Measurements from ENCODE around the gene TRAK2.
"Not testable (repeated sequence)": the region's sequence is repeated elsewhere in the genome, so short reads cannot be mapped to it uniquely, and the experiment has no call there.

TRAK2 gene

DNA sequence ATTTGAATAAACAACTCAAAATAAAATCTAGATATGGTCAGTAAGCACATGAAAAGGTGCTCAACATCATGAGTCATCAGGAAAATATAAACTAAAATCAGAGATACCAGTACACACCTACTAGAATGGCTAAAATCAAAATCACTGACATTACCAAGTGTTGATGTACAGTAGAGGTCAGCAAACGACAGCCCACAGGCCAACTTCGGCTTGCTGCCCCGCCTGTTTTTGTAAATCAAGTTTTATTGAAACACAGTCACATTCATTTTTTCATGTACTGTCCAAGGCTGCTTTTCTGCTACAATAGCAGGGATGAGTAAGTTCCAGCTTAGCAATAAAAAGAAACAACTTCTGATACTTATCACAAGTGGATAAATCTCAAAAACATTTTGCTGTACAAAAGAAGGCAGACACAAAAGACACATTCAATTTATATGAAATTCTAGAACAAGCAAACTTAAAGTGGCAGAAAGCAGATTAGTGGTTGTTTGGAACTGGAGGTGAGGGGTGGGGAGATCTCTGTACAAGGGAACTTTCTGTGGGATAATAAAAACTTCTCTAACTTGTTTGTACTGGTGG is 32.1 kb downstream of the TRAK2 start:
- DNase-seq (ENCODE audit: low read depth): no peak

DNA sequence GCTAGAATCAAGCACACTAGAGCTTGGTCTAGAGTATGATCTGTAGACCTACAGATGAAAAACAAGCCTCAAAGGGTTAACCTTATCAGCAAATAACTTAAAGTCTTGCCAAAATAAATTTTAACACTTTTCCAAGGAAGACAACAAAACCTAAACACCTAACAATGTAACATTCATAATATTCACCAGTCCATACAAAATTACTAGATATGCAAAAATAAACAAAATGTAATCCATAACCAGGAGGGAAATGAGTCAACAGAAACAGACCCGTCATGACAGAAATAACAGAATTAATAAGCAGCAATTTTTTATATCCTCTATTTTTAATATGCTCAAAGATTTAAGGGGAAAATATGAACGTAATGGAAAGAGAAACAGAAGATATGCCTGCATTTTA is 36.1 kb downstream of the TRAK2 start:
- DNase-seq (ENCODE audit: low read depth): no peak

DNA sequence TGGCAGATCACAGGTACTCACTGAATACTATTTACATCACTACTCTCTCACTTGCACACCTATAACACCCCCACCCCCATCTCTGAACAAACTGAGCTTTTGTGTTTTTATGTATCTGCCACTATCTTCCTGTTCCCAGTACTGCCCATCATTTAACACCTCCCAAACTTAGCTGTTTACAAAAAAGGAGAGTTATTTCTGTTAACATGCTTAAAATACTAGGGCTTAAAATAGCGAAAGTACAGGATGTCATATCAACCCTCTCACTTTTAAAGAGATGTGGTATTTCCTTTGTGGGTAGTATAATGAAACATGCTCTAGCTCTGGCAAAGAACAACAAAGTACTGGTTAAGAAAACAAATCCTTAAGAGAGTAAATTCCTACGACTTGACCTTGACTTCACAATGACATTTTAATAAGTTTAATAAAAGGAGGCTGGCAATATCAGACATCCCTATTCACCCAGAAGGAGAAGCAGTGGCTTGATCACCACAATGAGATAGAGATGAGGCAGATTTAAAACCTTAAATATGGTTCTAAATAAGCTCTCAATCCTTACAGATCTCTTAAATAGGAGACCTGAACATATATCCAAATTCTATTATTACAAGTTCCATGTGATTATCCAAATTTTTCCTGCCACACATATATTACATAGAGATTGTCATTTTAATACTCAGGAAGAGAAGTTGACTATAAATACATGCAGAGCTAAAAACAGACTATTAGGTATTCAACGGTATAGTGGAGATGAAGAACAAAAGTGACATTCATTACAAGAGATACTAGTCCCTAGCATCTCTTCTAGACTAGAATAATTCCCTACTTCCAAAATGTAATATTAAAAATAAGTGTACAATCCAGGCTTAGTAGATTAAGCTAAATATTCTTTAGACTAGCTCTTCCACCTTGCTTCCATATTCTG is 36.9 kb downstream of the TRAK2 start:
- no peak for DNase-seq (ENCODE audit: low read depth)

DNA sequence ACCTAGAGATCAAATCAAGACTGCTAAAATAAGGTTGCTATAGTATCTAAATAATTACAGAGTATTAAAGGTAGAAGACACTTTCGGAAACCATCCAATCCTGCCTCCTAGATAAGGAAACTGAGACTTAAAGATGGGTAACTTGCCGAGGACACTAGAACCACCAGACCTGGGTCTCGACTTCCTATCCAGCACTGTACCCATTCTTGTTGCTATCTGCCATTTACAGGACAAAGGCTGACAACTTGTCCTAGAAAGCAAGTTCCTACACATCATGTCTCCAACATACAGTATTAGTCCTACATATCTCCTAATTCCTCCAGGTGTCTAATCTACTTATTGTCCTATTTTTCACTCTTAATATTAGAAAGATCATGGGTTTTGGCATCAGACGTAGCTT is 37.7 kb downstream of the TRAK2 start:
- no peak for DNase-seq (ENCODE audit: low read depth)

DNA sequence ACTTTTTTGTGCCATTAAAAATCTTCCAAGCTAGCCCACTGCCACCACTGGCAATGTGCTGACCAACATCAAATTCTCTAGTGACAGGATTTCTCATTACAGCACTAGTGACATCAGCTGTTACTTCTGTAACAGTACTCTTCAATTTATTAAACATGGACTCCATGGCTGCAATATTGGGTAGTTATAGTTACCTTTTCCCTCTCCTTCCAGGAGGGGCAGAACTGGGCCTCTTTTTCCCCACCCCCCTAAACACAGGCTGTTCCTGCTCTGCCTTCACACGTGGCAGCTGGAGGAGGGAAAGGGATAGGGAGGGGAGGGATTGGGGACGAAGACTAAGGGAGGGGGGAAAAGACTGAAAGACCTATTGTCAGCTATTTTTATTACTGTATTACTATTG is 38.1 kb downstream of the TRAK2 start:
- no peak for DNase-seq (ENCODE audit: low read depth)

DNA sequence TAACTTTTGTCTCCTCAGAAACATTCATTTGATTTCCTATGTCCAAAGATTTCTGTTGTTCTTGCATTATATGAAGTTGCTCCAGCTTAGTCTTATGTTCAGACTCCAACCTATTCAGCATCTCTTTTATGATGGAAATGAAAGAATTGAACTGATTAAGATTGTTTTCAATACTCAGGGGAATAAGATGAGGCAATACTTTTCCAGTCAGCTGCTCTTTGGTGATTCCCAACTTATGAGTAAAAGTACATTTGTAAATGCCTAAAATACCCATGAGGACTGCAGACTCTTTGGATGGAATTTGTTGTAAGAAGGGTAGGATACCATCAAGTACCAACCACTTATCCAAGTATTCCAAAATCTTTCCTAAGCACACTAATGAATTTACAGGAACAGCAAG is 39.8 kb downstream of the TRAK2 start:
- DNase-seq (ENCODE audit: low read depth): no peak

DNA sequence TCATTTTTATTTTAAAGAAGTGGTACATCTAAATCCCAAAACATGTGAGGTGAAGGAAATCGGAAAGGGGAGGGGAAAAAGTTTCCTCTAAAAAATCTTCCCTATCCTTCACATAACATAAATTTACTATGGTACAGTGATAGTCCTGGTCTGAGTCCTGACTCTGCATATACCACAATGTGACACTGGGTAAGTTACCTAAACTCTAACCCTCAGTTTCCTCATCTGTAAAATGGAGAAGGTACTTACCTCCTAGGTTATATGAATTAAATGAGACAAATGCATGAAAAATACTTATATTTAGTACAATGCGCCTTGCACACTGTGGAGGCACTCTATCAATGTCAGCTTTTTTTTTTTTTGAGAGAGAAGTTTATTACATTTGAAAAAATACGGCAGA is 42.3 kb downstream of the TRAK2 start:
- no peak for DNase-seq (ENCODE audit: low read depth)

DNA sequence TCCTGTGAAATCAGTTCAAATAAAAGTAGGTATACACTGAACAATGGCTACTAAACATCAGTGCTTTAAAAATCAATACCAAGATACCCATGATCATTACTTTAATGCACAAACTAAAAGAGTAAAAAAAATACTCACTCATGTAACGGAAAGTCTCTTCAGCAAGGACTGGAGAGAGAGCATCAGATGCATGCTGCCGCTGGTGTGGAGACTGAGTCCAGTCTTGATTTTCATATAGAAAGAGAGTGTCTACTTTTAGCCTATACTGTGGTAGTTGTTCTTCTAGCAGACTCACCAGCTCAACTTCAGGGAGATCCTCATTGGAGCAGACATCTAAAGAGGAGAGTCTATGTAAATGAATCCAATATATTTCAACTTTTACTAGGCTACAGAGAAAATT is 44.0 kb downstream of the TRAK2 start:
- DNase-seq (ENCODE audit: low read depth): no peak

DNA sequence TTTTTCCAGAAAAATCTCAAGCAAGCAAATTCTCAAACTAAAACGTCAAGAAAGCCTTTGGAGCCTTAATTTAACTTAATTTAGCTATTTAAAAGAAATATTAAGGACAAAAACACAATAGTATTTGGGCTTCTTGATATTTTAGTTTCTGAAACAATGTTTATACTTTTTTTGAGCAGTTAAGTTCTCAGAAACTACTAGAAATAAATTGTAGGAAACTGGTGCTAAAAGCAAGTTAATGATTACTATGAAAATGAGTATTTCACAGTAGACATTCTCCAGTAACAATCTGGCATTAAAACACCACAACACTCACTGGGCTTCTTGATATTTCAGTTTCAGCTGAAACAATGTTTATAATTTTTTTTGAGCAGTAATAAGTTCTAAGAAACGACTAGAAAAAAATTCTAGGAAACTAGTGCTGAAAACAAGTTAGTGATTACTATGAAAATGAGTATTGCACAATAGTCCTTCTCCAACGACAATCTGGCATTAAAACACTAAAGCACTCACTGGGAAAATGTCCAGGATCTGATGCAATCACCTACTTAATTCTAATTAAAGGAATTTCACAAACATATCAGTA is 45.1 kb downstream of the TRAK2 start:
- DNase-seq (ENCODE audit: low read depth): no peak

DNA sequence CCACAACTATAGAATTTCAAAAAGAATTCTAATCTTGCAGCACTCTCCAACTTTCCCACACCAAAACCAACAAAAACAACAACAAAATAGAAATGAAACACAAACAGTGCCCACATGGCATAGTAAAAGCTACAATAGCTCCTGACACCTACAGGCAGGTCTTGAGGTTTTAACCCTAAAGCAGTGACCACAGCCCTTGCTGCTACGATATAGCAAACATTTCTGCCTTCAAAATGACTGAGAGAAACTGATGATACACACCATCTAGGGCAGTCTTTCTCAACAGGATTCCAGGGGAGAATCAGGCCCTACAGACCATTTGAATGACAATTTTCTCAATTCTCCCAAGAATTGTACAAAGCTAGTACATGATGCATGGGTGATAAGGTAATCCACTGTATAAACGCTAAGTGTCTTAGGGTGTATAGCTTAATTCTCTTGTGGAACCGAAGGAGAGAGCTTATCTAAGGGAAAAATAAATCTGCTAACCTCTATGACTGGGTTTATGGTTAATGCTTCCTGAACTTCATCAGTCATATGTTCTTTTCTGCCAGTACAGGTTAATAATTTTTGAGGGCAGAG is 46.5 kb downstream of the TRAK2 start:
- no peak for DNase-seq (ENCODE audit: low read depth)

DNA sequence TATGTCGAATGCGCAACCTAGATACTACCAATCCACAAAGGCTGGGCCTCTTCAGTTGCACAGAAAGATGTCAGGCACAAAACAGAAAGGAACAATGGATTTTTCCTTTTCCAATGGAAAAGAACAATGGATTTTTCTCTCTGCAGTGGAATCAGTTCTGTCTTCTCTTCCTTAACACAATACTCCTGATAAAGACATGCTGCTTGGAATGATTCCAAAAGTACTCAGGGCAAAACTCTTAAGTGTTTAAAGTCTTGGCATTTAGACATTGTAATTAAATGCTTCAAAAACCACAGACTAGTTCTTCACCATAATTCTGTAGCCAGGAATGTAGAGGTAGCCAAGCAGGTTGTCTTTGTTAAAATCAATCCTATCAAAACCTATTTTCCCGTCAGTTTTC is 47.4 kb downstream of the TRAK2 start:
- DNase-seq (ENCODE audit: low read depth): no peak

DNA sequence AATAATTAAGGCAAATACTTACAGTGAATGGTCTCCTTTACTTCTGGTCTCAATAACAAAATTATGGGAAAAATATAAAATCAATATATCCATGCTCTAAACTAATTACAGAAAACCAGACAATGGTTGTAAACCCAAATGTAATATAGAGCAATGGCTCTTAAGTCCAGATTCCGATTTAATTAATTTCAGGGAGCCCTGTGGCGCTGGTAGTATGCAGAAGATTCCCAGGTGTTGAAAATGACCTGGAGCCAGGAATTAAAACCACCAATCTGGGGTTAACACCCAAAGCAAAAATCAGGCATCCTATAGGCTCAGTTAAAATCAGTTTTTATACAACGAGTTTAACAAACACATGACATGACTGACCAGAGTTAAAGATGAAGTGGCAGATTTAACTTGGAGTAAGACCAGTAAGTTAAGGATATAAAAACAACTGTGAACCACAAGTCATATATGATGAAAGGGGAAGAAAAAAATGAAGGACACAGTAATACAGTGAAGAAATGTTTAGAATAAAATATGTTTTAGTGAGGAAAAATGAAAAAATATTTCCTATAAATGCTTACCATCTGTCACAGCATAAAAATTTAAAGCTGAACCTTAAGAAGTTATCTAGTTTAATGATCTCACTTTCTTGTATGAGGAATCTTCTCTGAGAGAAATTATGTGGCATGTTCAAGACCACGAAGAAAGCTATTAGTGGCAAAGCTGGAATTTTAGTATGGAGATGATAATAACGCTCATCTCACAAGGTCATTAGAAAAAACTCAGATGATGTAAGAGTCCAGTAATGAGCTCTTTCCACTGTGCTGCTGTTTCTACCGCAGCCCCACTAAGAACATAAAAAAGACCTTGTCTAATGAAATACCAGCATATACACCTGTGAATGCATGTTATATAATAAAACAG is 48.4 kb downstream of the TRAK2 start:
- DNase-seq (ENCODE audit: low read depth): no peak

DNA sequence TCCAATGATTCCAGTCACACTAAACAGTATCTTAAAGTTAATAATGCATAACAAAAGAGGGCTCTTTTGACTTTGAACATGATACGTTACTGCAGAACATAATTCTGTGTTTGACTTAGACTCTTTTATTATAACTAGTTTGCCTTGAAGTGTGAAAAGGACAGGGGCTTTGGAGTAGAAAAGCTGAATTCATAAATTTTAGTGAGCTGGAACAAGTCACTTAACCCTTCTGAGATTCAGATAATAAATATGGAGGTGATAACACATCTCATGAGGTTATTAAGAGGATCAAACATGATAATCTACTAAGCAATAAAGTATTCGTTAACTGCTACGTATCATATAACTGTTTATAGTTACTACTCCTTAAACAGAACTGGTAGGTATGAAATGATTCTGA is 49.4 kb downstream of the TRAK2 start:
- no peak for DNase-seq (ENCODE audit: low read depth)

DNA sequence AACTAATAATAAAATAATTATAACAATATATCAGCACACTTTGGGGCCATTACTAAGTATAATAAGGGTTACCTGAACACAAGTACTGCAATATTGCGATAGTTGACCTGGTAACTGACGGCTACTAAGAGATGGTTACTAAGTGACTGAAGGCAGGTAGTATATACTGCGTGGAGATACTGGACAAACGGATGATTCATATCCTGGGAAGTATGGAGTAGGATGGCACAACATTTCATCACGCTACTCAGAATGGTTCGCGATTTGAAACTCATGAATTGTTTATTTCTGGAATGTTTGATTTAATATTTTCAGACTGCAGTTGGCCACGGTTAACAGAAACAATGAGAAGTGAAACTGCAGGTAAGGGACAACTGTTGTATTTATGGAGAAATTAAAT is 54.7 kb downstream of the TRAK2 start:
- DNase-seq (ENCODE audit: low read depth): no peak

DNA sequence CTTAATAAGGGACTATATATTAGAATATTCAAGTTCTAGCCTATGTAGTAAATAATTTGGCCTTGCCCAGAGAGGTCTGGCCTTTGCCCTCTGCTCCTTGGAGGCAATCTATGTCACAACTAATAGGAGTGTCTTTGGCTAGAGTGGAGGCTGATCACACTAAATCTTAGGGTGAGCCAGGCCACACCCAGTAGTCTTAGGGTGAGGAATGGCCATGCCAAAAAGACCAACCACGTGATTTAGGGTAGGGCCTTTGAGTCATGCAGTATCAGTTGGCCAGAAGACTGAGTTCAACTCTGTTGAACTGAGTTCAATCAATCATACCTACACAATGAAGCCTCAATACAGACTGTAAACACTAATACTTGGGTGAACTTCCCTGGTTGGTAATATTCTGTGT is 68.1 kb downstream of the TRAK2 start:
- no peak for DNase-seq (ENCODE audit: low read depth)

DNA sequence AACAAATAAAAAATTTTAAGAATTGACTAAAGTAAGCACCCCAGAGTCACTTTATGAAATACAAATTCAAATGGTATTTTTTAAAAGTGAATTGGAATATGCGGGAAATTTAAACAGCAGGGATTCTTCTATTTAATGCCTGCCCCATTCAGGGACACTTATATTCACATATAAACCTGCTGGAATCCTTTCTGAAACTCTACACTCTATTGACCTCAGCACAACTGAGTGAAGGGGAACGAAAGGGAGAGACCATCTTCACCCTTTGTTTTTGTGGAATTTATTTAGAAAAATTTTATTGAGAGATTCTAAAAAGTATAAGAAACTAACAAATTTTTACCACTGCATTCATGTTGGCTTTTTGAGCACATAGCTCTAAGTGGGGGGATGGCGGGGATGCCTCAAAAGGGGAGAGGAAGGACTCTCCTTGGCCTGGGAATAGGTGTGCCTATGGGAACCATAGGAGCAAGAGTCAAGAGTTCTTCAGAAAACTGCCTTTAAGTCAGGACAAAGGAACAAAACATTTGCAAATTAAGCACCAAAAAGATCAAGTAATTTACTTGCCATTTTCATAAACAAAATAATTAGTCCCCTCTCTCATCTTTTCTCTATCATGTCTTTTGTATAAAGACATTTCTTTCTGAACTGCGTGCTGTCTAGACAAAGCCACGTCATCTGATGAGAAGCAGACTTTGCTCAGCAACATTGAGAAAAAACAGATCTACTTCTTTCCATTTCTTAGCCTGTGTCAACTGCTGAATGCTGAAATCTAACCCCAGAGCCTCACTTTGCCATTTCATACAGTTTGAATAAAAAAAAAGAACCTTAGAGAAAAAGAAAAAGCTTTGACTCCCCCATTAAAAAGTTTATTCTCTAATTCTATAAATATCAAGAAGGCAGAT is 72.5 kb downstream of the TRAK2 start:
- DNase-seq (ENCODE audit: low read depth): no peak

DNA sequence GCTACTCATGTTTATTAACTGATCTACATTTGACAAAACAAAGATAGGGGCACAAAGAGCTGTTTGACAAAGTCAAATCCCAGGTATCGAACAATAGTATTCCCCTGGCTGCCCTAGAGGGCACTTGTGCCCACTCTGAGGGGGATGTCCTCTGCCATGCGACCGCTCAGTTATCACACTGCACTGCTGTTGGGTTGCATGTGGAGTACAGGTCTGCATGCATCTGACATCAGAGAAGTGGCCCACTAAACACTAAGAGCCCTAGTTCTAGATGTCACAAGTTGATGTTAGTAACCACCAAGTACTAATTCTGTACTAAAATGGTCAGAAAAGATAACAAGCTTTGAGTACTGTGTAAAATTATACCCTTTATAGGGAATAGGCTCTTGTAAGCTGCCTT is 74.0 kb downstream of the TRAK2 start:
- DNase-seq (ENCODE audit: low read depth): no peak

DNA sequence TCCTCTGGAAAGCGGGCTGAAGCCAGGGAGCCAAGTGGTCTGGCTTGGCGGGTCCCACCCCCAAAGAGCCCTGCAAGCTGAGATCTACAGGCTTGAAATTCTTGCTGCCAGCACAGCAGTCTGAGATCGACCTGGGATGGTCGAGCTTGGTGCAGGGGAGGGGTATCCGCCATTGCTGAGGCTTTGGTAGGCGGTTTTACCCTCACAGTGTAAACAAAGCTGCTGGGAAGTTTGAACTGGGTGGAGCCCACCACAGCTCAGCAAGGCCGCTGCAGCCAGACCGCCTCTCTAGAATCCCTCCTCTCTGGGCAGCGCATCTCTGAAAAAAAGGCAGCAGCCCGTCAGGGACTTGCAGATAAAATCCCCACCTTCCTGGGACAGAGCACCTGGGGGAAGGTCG is 81.5 kb downstream of the TRAK2 start:
- no peak for DNase-seq (ENCODE audit: low read depth)

DNA sequence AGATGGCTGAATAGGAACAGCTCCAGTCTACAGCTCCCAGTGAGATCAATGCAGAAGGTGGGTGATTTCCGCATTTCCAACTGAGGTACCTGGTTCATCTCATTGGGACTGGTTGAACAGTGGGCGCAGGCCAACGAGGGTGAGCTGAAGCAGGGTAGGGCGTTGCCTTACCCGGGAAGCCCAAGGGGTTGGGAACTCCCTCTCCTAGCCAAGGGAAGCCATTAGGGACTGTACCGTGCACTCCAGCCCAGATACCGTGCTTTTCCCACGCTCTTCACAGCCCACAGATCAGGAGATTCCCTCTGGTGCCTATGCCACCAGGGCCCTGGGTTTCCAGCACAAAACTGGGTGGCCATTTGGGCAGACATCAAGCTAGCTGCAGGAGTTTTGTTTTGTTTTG is 81.9 kb downstream of the TRAK2 start:
- not testable (repeated sequence) for DNase-seq (ENCODE audit: low read depth)

DNA sequence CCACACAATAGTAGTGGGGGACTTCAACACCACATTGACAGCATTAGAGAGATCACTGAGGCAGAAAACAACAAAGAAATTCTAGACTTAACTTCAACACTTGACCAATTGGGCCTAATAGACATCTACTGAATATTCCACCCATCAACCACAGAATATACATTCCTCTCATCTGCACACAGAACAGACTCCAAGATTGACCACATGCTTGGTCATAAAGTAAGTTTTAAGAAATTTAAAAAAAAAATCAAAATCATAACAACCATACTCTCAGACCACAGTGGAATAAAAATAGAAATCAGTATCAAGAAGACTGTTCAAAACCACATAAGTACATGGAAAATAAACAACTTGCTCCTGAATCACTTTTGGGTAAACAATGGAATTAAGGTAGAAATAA is 85.1 kb downstream of the TRAK2 start:
- DNase-seq (ENCODE audit: low read depth): no peak

Data from T follicular helper cell (primary cell).